HG03025 (cell line): Measurements from ENCODE around the gene SNX7.

Experiments used
- ATAC-seq: cut with Tn5 transposase; IDR thresholded peaks from one replicate; pipeline ENCODE4 v1.9.1; 2021; ENCODE audit warnings: mild to moderate bottlenecking, moderate library complexity; ENCODE audit not compliant: unreplicated experiment, low FRiP score

SNX7 gene

DNA sequence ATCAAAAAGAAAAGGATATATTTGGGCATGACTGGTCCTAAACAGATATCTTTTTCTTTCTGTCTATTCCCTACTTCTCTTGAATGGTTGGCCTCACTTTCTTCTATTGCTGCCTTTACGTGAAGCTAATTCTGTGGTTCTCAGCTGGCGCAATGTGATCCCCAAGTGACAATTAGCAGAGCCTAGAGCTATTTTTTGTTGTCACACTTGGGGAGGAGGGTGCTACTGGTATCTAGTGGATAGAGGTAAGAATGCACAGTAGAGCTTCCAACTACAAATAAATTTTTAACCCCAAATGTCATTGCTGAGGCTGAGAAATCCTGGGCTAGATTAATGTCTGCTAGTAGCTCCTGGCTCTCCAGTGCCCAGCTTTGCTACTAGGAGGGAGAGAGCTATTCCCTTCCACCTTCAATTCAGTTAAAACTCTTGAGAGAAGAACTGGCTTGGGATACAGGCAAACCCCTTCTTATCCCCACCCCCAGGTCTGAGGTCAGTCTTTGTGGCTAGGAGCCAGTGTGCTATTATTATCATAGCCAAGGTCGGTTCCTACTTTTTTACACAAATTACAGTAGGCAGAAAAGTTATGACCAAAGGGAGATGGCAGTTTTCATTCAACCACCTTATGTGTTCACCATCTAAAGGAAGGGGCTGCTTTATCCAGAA is 102.1 kb downstream of the SNX7 start:
- no peak for ATAC-seq

DNA sequence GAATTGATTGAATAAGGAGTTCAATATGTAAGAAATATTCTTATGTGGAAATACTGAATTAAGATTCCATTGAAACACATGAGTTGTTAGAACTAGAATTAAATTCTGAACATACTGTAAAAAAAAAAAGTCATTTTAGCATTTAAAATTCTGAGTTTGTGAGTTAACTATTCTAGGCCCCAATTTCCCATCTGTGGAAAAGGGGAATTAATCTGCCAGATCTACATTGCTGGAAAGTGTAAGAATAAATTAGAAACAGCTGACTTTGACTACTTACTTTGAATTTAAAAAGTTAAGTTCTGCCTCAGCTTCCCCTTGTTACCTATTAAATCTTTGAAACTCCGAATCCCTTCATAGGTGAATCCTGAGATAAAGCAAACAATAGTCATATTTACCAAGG is 103.0 kb downstream of the SNX7 start:
- no peak for ATAC-seq

DNA sequence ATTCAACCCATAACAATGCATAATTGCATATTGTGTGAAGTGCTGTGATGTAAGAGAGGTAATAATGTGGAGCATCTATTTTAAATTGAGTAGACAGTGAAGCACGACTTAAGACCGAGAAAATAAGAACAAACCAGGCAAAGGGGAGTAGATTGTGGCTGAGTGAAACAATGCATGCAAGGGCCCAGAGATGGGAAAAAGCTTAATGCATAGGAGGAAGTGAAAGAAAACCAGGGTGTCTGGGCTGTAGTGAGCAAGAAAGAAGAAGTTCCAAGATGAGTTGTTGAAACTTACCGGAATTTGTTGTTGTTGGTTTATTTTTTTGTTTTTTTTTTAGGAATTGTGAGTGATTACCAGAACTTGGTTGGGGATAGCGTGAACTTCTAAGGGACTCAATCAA is 104.7 kb downstream of the SNX7 start:
- ATAC-seq = peak; percentile 93

DNA sequence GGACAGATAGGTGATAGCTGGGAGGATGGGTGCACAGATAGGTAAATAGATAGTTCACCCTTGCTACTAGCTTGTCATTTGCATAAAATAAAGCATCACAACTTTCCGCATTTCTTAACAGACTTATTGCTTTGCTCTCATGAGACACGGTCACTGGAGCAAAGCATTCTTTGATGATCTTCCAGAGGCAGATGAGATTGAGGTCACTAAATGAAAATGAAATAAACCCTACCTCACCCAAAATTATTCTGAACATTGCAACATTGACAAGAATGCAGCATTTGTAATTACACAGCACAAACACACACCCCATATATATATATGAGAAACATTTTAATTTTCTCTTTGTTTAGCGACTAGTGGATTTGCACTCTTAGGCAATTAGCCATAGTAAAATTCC is 107.6 kb downstream of the SNX7 start:
- no peak for ATAC-seq

DNA sequence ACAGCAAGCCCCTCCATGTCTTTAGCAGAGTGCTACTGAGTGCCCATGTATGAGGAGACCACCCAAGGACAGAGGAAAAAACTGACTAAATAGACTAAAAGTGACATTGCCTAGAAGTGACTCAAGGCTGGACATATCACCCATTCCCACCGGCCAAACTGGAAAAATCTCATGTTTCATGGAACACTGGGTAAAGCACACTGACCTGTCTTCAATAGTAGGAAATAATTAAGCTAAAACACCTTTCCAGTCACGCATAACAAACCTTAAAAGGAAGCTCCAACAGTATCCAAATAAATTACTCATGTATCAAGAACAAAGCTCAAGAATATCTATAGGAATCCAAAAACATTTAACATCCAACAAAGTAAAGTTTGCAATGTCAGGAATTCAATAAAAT is 120.4 kb downstream of the SNX7 start:
- no peak for ATAC-seq

DNA sequence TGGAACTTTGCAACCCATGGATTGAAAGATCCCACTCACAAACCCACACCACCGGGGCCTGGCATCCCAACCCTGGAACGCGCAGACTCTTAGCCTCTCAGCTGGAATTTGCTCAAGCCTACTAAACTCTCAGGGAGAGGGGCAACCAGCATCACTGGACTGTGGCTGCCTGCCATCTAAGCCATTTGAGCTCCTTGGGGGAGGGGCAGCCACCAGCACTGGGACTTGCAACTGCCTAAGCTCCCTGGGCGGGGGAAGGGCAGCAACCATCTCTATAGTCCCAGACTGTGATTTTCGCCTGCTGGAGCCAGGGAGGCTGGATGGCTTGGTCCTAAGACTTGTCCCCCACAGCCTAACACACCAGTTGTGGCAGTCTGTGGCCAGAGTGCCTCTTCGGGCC is 122.3 kb downstream of the SNX7 start:
- no peak for ATAC-seq

DNA sequence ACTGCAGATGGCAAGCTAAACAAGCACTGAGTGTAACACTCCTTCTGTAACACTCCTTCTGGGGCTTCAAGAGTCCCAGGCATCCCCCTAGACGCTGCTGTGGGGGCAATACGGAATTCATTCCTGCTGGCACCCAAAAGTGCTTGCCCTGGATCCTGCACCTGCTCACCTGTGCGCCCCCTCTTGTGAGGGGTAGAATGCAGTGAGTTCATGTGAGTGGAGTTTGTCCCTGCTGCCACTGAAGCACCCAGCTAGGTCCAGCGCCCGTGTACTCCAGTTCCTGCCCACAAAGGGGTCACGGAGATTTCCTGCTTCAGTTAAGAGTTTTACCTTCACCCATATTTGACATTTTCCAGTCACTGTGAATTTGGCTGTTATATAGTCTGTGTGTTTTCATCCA is 130.0 kb downstream of the SNX7 start:
- no peak for ATAC-seq

DNA sequence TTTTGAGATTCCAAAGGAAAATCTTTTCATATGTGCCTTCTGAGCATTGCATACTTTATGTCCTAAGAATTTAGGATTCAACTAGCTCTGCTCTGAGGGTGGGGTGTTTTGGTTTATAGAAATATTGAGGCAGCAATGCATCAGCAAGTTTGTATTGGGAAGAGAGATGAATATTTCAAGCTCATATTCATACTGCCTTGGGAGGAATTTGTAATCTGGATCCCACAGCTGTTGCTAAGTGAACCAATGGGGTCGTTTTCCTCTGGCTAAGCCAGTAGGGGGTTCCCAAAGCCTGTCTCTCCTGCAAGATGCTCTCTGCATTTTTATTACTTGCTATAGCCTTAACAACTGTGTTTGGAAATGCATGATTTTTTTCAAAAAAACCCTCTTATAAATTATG is 130.6 kb downstream of the SNX7 start:
- no peak for ATAC-seq

DNA sequence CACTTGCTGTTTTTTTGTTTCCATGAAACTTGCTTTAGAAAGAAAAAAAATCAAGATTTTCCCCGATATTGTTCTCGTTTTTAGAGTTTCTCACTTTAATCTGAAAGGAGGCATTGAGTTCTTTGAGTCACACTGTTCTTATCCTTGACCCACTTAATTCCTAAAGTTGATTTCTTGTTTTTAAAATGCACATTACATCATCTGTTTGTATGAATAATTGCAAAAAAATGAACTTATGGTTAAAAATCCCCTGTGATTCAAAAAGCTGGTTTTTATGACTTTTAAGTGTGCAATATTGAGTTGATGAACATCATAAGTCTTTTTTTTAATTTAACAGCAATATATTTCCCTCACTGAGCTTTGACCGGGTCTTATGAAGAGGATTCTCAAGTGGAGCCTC is 131.6 kb downstream of the SNX7 start:
- ATAC-seq = no peak

DNA sequence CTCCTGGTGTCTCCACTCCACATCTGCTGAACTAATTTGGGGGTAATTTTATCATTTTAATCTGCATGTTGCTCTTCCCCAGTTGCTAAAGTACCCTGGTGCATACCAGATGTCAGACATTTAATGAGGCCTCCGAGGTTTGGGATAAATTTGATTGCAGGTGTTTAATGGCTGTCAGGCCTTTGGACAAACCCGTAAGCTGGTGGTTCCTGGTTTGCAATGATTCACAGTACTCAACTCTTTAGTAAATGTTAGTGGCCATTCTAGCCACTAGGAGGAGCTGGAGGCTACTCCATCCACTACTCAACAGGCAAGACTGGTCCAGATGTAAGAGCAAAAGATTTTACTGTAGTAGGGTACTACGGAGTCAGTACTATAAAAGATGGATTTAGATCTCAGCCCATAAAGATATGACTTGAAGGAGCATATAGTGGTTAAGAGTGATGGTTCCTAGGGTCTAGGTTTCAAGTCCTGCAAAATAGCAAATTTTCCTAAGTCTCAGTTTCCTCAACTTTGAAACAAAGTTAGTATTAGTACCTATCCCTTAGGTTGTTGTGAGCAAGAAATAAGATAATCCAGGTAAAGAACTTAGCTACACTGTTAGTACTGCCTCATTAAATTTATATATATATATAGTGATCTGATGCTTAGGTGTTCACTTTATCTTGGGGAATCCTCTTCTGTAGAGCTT is 132.8 kb downstream of the SNX7 start:
- ATAC-seq = peak; percentile 99

DNA sequence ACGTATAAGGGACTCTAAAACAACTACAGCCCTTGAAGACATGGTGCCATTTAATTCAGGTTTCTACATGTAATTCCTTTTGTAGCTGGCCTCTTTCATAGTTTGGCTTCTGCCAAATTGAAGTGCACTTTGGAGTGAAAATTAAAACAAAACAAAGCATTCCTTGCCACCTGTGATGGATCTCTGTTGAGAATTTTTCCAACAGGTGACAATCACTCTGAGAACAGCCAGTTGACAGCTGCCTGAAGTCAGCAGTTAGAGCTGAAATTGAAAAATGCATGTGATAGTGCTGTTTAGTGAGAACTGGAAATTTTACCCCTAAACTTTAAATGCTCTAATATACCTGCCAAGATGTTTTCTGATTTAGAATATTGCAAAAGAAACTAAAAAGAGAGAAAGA is 134.5 kb downstream of the SNX7 start:
- ATAC-seq = no peak

DNA sequence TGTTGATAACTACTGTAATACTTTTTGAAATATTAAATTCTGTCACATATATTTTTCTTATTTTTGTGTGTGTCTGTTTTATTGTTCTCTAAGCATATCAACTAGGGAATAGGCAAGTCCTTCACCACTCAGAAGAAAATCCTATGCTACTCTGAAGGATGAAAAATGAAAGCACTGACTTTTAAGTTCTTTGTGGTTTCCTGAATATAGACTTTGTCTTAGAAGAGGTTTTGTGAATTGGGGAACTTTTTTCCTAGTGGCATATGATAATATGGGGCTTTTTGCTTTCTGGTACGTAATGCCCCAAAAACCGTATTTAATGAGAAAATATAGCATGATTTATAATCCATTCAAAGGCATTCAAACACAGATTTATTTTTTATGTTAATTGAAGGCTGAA is 136.0 kb downstream of the SNX7 start:
- no peak for ATAC-seq
